ENCODE results near the gene ANKLE1.

The ANKLE1 gene

GRCh38 chr19:17303940-17304267, 22.2 kb downstream of the ANKLE1 start:
- Histone ChIP-seq H3K9ac (ENCODE audit: low read depth, low read length) (no peak overlapping the region), H3K36me3 (ENCODE audit: insufficient read depth, low read length) (0 out of 2 replicates have a peak, but pooled peaks cover 6% of the 10 kb centered on the region), H3K27me3 (ENCODE audit: insufficient read depth, low read length) (no peaks in the 10 kb centered on the region), H3K4me3 (ENCODE audit: low read length) (peak overlapping the region; percentile 29; the same call in 1 of the 2 replicates), H3K27ac (ENCODE audit: low read depth, low read length) (no peak overlapping the region), H3K4me1 (ENCODE audit: insufficient read depth, low read length) (peaks cover 18% of the 10 kb centered on the region), H3K9me3 (ENCODE audit: insufficient read depth, low read depth, low read length) (no peaks in the 10 kb centered on the region)
- WGBS = 78% methylated on average over 12 of the region's 12 CpGs

DNA sequence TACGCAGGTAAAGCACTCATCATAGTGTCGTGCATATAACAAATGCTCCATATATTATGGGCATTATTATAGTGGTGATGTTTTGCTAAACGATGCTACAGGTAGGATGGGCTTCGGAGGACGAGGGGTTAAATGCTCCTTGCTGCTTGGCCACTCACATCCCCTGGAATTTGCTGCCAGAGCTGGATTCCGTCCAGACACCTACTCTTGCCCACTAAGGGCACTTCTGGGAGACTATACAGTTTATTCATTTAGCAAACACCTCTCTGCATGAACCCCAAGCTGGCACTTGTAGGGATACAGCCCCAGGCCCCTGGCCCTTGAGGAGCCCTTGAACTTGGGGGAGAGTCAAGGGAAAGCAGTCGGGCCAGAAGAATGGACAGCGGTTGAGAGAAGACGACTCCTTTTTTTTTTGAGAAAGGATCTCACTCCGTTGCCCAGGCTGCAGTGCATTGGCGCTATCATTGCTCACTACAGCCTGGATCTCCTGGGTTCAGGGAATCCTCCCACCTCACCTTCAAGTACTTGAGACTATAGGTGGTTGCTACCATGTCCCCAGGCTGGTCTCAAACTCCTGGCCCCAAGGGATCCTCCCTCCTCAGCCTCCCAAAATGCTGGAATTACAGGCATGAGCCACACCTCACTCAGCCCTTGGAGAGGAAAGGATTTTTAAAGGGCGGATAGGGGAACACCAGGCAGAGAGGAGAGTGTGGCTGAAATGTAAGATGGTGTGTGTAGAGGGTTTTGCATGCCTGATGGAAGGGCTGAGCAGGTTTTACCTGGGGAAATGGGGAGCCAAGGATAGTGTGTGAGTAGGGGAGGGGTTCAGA, 22.9 kb downstream of the ANKLE1 start:
- WGBS = 84% methylated on average over 12 of the region's 12 CpGs
- no peaks in the 10 kb centered on the region for H3K9me3 ChIP-seq (ENCODE audit: insufficient read depth, low read depth, low read length)
- no peak overlapping the region for H3K27ac ChIP-seq (ENCODE audit: low read depth, low read length)
- H3K36me3 ChIP-seq (ENCODE audit: insufficient read depth, low read length) = 0 out of 2 replicates have a peak, but pooled peaks cover 6% of the 10 kb centered on the region
- H3K4me1 ChIP-seq (ENCODE audit: insufficient read depth, low read length) = peaks cover 18% of the 10 kb centered on the region
- peak overlapping the region; percentile 73; the same call in 1 of the 2 replicates for H3K4me3 ChIP-seq (ENCODE audit: low read length)
- H3K9ac ChIP-seq (ENCODE audit: low read depth, low read length) = no peak overlapping the region
- H3K27me3 ChIP-seq (ENCODE audit: insufficient read depth, low read length) = no peaks in the 10 kb centered on the region

DNA sequence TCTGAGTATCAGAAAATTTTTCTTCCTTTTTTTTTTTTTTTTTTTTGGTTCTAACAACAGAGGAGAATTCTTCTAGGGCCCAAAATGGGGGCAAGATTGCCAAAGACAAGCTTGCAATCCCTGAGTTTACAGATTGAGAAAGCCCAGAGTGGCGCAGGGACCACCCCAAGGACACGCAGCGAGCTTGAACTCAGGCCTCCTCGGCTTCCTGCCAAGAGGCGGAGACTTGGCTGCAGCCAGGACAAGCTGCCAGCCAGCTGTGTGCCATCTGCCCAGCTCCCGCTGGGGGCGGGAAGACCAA, 23.5 kb downstream of the ANKLE1 start:
- H3K36me3 ChIP-seq (ENCODE audit: insufficient read depth, low read length) = 0 out of 2 replicates have a peak, but pooled peaks cover 6% of the 10 kb centered on the region
- no peak overlapping the region for H3K9ac ChIP-seq (ENCODE audit: low read depth, low read length)
- H3K4me3 ChIP-seq (ENCODE audit: low read length) = peak overlapping the region; percentile 73
- H3K4me1 ChIP-seq (ENCODE audit: insufficient read depth, low read length) = peaks cover 19% of the 10 kb centered on the region
- peak overlapping the region; percentile 38; the same call in 1 of the 2 replicates for H3K27ac ChIP-seq (ENCODE audit: low read depth, low read length)
- no peaks in the 10 kb centered on the region for H3K27me3 ChIP-seq (ENCODE audit: insufficient read depth, low read length)
- H3K9me3 ChIP-seq (ENCODE audit: insufficient read depth, low read depth, low read length) = no peaks in the 10 kb centered on the region
- 11% methylated on average over 7 of the region's 7 CpGs for WGBS

GRCh38 chr19:17305517-17306284, 24.0 kb downstream of the ANKLE1 start, which contains the start of gene MRPL34:
TSS of gene MRPL34 (plus strand) at chr19:17305872. CDS start at chr19:17305893, 21 bp downstream.
- H3K4me3 ChIP-seq (ENCODE audit: low read length) = peak within 1 kb of the TSS; percentile 73
- no peaks in the 10 kb centered on the region for H3K27me3 ChIP-seq (ENCODE audit: insufficient read depth, low read length)
- 0 out of 2 replicates have a peak, but pooled peaks cover 4% of the 10 kb centered on the region for H3K36me3 ChIP-seq (ENCODE audit: insufficient read depth, low read length)
- H3K9me3 ChIP-seq (ENCODE audit: insufficient read depth, low read depth, low read length) = no peaks in the 10 kb centered on the region
- peak within 1 kb of the TSS; percentile 79 for H3K27ac ChIP-seq (ENCODE audit: low read depth, low read length)
- peaks cover 25% of the 10 kb centered on the region for H3K4me1 ChIP-seq (ENCODE audit: insufficient read depth, low read length)
- WGBS = under 1% methylated on average over 55 of the region's 55 CpGs
- peak within 1 kb of the TSS; percentile 82 for H3K9ac ChIP-seq (ENCODE audit: low read depth, low read length)

GRCh38 chr19:17306285-17306714, 24.6 kb downstream of the ANKLE1 start:
- Histone ChIP-seq H3K27me3 (ENCODE audit: insufficient read depth, low read length) (no peaks in the 10 kb centered on the region), H3K4me3 (ENCODE audit: low read length) (peak overlapping the region; percentile 73), H3K9ac (ENCODE audit: low read depth, low read length) (peak overlapping the region; percentile 82), H3K27ac (ENCODE audit: low read depth, low read length) (peak overlapping the region; percentile 79), H3K4me1 (ENCODE audit: insufficient read depth, low read length) (peaks cover 26% of the 10 kb centered on the region), H3K36me3 (ENCODE audit: insufficient read depth, low read length) (0 out of 2 replicates have a peak, but pooled peaks cover 3% of the 10 kb centered on the region), H3K9me3 (ENCODE audit: insufficient read depth, low read depth, low read length) (no peaks in the 10 kb centered on the region)
- WGBS = 7% methylated on average over 28 of the region's 28 CpGs

DNA sequence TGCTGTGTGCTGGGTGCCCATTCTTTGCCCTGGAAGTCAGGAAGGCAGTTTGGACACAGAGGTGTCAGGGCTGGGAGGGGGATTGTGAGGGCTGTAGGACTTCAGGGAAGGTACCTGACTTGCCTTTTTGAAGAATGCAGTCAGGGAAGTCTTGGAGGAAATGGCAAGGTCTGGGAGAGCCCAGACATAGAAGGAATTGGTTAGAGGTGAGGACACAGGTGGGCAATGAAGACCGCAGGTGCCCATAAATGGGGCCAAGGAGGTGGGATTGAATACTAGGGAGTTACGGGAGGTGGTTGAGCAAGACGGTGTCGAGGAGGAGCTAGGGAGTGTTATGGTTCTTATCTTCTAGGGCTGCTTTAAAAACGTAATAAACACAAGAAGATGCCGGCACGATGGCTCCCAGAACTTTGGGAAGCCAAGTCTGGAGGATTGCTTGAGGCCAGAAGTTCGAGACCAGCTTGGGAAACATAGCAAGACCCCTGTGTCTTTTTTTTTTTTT, 26.2 kb downstream of the ANKLE1 start:
- no peaks in the 10 kb centered on the region for H3K9me3 ChIP-seq (ENCODE audit: insufficient read depth, low read depth, low read length)
- peaks cover 20% of the 10 kb centered on the region for H3K4me1 ChIP-seq (ENCODE audit: insufficient read depth, low read length)
- H3K27me3 ChIP-seq (ENCODE audit: insufficient read depth, low read length) = no peaks in the 10 kb centered on the region
- 92% methylated on average over 8 of the region's 8 CpGs for WGBS
- H3K9ac ChIP-seq (ENCODE audit: low read depth, low read length) = no peak overlapping the region
- no peak overlapping the region; the same call in 1 of the 2 replicates for H3K27ac ChIP-seq (ENCODE audit: low read depth, low read length)
- H3K4me3 ChIP-seq (ENCODE audit: low read length) = no peak overlapping the region
- H3K36me3 ChIP-seq (ENCODE audit: insufficient read depth, low read length) = 0 out of 2 replicates have a peak, but pooled peaks cover 8% of the 10 kb centered on the region

- peak within 1 kb of the TSS; percentile 65 for H3K9ac ChIP-seq (ENCODE audit: low read depth, low read length)
- 1% methylated on average over 46 of the region's 46 CpGs for WGBS
- peak within 1 kb of the TSS; percentile 69 for H3K27ac ChIP-seq (ENCODE audit: low read depth, low read length)
- no peaks in the 10 kb centered on the region for H3K27me3 ChIP-seq (ENCODE audit: insufficient read depth, low read length)
- no peaks in the 10 kb centered on the region for H3K9me3 ChIP-seq (ENCODE audit: insufficient read depth, low read depth, low read length)
- peaks cover 20% of the 10 kb centered on the region for H3K4me1 ChIP-seq (ENCODE audit: insufficient read depth, low read length)
- peak within 1 kb of the TSS; percentile 86 for H3K4me3 ChIP-seq (ENCODE audit: low read length)
- peaks cover 19% of the 10 kb centered on the region for H3K36me3 ChIP-seq (ENCODE audit: insufficient read depth, low read length)
Measured at GRCh38 chr19:17309198-17309964, 27.7 kb downstream of the ANKLE1 start, which contains the start of gene DDA1. TSS of gene DDA1 (plus strand) at chr19:17309563. CDS start at chr19:17309655, 92 bp downstream.

- 9% methylated on average over 23 of the region's 23 CpGs for WGBS
- Histone ChIP-seq H3K27me3 (ENCODE audit: insufficient read depth, low read length) (no peaks in the 10 kb centered on the region), H3K27ac (ENCODE audit: low read depth, low read length) (peak overlapping the region; percentile 69), H3K36me3 (ENCODE audit: insufficient read depth, low read length) (peaks cover 25% of the 10 kb centered on the region), H3K4me1 (ENCODE audit: insufficient read depth, low read length) (peaks cover 14% of the 10 kb centered on the region), H3K4me3 (ENCODE audit: low read length) (peak overlapping the region; percentile 86), H3K9ac (ENCODE audit: low read depth, low read length) (peak overlapping the region; percentile 65), H3K9me3 (ENCODE audit: insufficient read depth, low read depth, low read length) (no peaks in the 10 kb centered on the region)
Measured at GRCh38 chr19:17309965-17310461, 28.3 kb downstream of the ANKLE1 start.

- Histone ChIP-seq H3K9me3 (ENCODE audit: insufficient read depth, low read depth, low read length) (no peaks in the 10 kb centered on the region), H3K27me3 (ENCODE audit: insufficient read depth, low read length) (no peaks in the 10 kb centered on the region), H3K9ac (ENCODE audit: low read depth, low read length) (no peak overlapping the region), H3K4me1 (ENCODE audit: insufficient read depth, low read length) (peaks cover 11% of the 10 kb centered on the region; the same call in 1 of the 2 replicates), H3K36me3 (ENCODE audit: insufficient read depth, low read length) (peaks cover 38% of the 10 kb centered on the region), H3K4me3 (ENCODE audit: low read length) (no peak overlapping the region), H3K27ac (ENCODE audit: low read depth, low read length) (peak overlapping the region; percentile 41; the same call in 1 of the 2 replicates)
- 82% methylated on average over 11 of the region's 11 CpGs for WGBS
Measured at GRCh38 chr19:17311455-17312188, 29.9 kb downstream of the ANKLE1 start.
